ENCODE data around the gene FANCC.

- TF ChIP-seq CTCF (conservative IDR thresholded peaks at IDR 0.05) (no peak), ZFX (IDR thresholded peaks at IDR 0.05) (no peak)
These were observed 36.8 kb downstream of the FANCC start for GRCh38 chr9:95280745-95281144.

Measured in C4-2B (cell line).